ENCODE measurements around the gene ASTN2. TPM values are rescaled to one million over a fixed set of nuclear protein-coding genes. Genes with fewer than 3 reads are reported as not detected.

ASTN2 gene
- total RNA-seq, 1 donor from 2014 or later: 0.53 TPM

GRCh38 chr9:116390303-116391228 is 1024.3 kb downstream of the ASTN2 start:
- no peak for TF ChIP-seq CTCF (IDR thresholded peaks at IDR 0.05; ENCODE audit: insufficient read depth, low read length, severe bottlenecking)
- FAIRE-seq (no peak), DNase-seq (ENCODE audit: low read depth) (no peak)
- H3K36me3 ChIP-seq (ENCODE audit: control insufficient read depth, insufficient read depth, low read length): no peaks in the 10 kb centered on the region
- H3K27me3 ChIP-seq (ENCODE audit: control insufficient read depth, insufficient read depth, low read length): no peaks in the 10 kb centered on the region
- H3K4me3 ChIP-seq (ENCODE audit: low read depth, low read length): no peak overlapping the region

GRCh38 chr9:116389541-116390302 is 1025.1 kb downstream of the ASTN2 start:
- Histone ChIP-seq H3K36me3 (ENCODE audit: control insufficient read depth, insufficient read depth, low read length) (no peaks in the 10 kb centered on the region), H3K27me3 (ENCODE audit: control insufficient read depth, insufficient read depth, low read length) (no peaks in the 10 kb centered on the region), H3K4me3 (ENCODE audit: low read depth, low read length) (no peak overlapping the region)
- TF ChIP-seq CTCF (IDR thresholded peaks at IDR 0.05; ENCODE audit: insufficient read depth, low read length, severe bottlenecking): no peak
- FAIRE-seq (no peak), DNase-seq (ENCODE audit: low read depth) (peak; percentile 44)

- DNase-seq (ENCODE audit: low read depth) (peak; percentile 77), FAIRE-seq (no peak)
- Histone ChIP-seq H3K4me3 (ENCODE audit: low read depth, low read length) (no peak overlapping the region), H3K36me3 (ENCODE audit: control insufficient read depth, insufficient read depth, low read length) (no peaks in the 10 kb centered on the region), H3K27me3 (ENCODE audit: control insufficient read depth, insufficient read depth, low read length) (no peaks in the 10 kb centered on the region)
- TF ChIP-seq CTCF (IDR thresholded peaks at IDR 0.05; ENCODE audit: insufficient read depth, low read length, severe bottlenecking): no peak
Measured at GRCh38 chr9:116387934-116388698, 1026.7 kb downstream of the ASTN2 start.

GRCh38 chr9:116383936-116384335 is 1030.9 kb downstream of the ASTN2 start:
- TF ChIP-seq CTCF (IDR thresholded peaks at IDR 0.05; ENCODE audit: insufficient read depth, low read length, severe bottlenecking): no peak
- FAIRE-seq (no peak), DNase-seq (ENCODE audit: low read depth) (peak; percentile 76)
- Histone ChIP-seq H3K27me3 (ENCODE audit: control insufficient read depth, insufficient read depth, low read length) (no peaks in the 10 kb centered on the region), H3K36me3 (ENCODE audit: control insufficient read depth, insufficient read depth, low read length) (no peaks in the 10 kb centered on the region), H3K4me3 (ENCODE audit: low read depth, low read length) (no peak overlapping the region)

GRCh38 chr9:116383133-116383532 is 1031.7 kb downstream of the ASTN2 start:
- DNase-seq (ENCODE audit: low read depth) (no peak), FAIRE-seq (no peak)
- Histone ChIP-seq H3K36me3 (ENCODE audit: control insufficient read depth, insufficient read depth, low read length) (no peaks in the 10 kb centered on the region), H3K27me3 (ENCODE audit: control insufficient read depth, insufficient read depth, low read length) (no peaks in the 10 kb centered on the region), H3K4me3 (ENCODE audit: low read depth, low read length) (no peak overlapping the region)
- TF ChIP-seq CTCF (IDR thresholded peaks at IDR 0.05; ENCODE audit: insufficient read depth, low read length, severe bottlenecking): no peak

All from bronchial epithelial cell (primary cell).